KMS-11 (cell line): ENCODE data around the gene CAPN9.

Experiments used
- H2AFZ ChIP-seq: fragments of 200-600 bp; sonication (generic); 2 replicates; pipeline ENCODE4 v1.6.1; 2016; ENCODE audit warnings: antibody characterized with exemption, mixed run types, low read depth
- H3K27ac ChIP-seq: fragments of 200-600 bp; sonication (generic); 2 replicates; pipeline ENCODE4 v1.6.1; 2016; ENCODE audit warnings: mild to moderate bottlenecking, mixed run types
- H3K27me3 ChIP-seq: fragments of 200-600 bp; sonication (generic); 2 replicates; pipeline ENCODE4 v1.6.1; 2017; ENCODE audit warnings: mild to moderate bottlenecking, low read depth, mixed run types, moderate library complexity; ENCODE audit not compliant: insufficient read depth
- H3K36me3 ChIP-seq: fragments of 200-600 bp; sonication (generic); 2 replicates; pipeline ENCODE4 v1.6.1; 2017; ENCODE audit warnings: mild to moderate bottlenecking, mixed run types; ENCODE audit not compliant: insufficient read depth
- H3K4me1 ChIP-seq: fragments of 200-600 bp; sonication (generic); 2 replicates; pipeline ENCODE4 v1.6.1; 2016; ENCODE audit warnings: mild to moderate bottlenecking, low read depth, mixed run types; ENCODE audit not compliant: poor library complexity, severe bottlenecking
- H3K4me2 ChIP-seq: fragments of 200-600 bp; sonication (generic); 2 replicates; pipeline ENCODE4 v1.7.0; 2016; ENCODE audit warnings: mild to moderate bottlenecking, mixed run types
- H3K4me3 ChIP-seq: fragments of 200-600 bp; sonication (generic); IDR thresholded peaks from 2 replicates; pipeline ENCODE4 v1.6.1; 2017; ENCODE audit warnings: low read depth, low read length, mixed read lengths; ENCODE audit not compliant: insufficient read depth
- H3K79me2 ChIP-seq: fragments of 200-600 bp; sonication (generic); 2 replicates; pipeline ENCODE4 v1.6.1; 2016; ENCODE audit warnings: low read depth, mixed run types; ENCODE audit not compliant: insufficient read depth
- H3K9ac ChIP-seq: fragments of 200-600 bp; sonication (generic); 2 replicates; pipeline ENCODE4 v1.6.1; 2016; ENCODE audit warnings: mild to moderate bottlenecking, mixed run types
- H4K20me1 ChIP-seq: fragments of 200-600 bp; sonication (generic); 2 replicates; pipeline ENCODE4 v1.6.1; 2016; ENCODE audit warnings: mild to moderate bottlenecking, mixed run types; ENCODE audit not compliant: insufficient read depth
- TF ChIP-seq, protein P1 (sequence below): fragments of 200-600 bp; sonication (generic); conservative IDR thresholded peaks from 2 replicates; pipeline ENCODE4 v1.6.1; 2017; ENCODE audit warnings: low read depth, mild to moderate bottlenecking, antibody characterized with exemption, low read length, moderate library complexity, mixed read lengths

CAPN9 gene

DNA sequence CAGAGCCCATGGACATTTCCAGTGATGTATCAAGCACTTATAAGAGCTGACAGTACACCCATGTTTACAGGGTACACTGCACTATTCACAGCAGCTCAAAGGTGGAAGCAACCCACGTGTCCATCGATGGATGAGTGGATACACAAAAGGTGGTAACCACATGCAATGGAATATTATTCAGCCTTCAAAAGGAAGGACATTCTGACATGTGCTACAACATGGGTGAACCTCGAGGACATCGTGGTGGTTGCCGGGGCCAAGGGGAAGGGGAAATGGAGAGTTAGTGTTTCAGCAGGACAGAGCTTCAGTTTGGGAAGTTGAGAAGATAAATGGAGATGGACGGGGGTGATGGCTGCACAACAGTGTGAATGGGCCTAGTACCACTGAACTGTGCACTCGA, 42.4 kb upstream of the CAPN9 start:
- Histone ChIP-seq H4K20me1 (no peaks in the 10 kb centered on the region), H3K27me3 (no peaks in the 10 kb centered on the region), H3K4me3 (no peak overlapping the region), H2AFZ (no peak overlapping the region), H3K27ac (no peak overlapping the region), H3K79me2 (no peaks in the 10 kb centered on the region), H3K36me3 (no peaks in the 10 kb centered on the region), H3K9ac (no peak overlapping the region), H3K4me1 (no peaks in the 10 kb centered on the region), H3K4me2 (no peak overlapping the region)
- TF ChIP-seq, protein P1, sequence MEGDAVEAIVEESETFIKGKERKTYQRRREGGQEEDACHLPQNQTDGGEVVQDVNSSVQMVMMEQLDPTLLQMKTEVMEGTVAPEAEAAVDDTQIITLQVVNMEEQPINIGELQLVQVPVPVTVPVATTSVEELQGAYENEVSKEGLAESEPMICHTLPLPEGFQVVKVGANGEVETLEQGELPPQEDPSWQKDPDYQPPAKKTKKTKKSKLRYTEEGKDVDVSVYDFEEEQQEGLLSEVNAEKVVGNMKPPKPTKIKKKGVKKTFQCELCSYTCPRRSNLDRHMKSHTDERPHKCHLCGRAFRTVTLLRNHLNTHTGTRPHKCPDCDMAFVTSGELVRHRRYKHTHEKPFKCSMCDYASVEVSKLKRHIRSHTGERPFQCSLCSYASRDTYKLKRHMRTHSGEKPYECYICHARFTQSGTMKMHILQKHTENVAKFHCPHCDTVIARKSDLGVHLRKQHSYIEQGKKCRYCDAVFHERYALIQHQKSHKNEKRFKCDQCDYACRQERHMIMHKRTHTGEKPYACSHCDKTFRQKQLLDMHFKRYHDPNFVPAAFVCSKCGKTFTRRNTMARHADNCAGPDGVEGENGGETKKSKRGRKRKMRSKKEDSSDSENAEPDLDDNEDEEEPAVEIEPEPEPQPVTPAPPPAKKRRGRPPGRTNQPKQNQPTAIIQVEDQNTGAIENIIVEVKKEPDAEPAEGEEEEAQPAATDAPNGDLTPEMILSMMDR = no peak

GRCh38 chr1:230705289-230706019, 41.7 kb upstream of the CAPN9 start:
- H3K4me2 ChIP-seq = no peak overlapping the region
- no peak overlapping the region for H3K9ac ChIP-seq
- no peak overlapping the region for H3K27ac ChIP-seq
- no peak overlapping the region for H2AFZ ChIP-seq
- H3K27me3 ChIP-seq = no peaks in the 10 kb centered on the region
- H4K20me1 ChIP-seq = no peaks in the 10 kb centered on the region
- H3K4me1 ChIP-seq = no peaks in the 10 kb centered on the region
- TF ChIP-seq, protein P1 = no peak
- no peaks in the 10 kb centered on the region for H3K79me2 ChIP-seq
- no peak overlapping the region for H3K4me3 ChIP-seq
- no peaks in the 10 kb centered on the region for H3K36me3 ChIP-seq

- TF ChIP-seq, protein P1 = no peak
- Histone ChIP-seq H3K4me3 (no peak overlapping the region), H3K9ac (no peak overlapping the region), H3K27me3 (no peaks in the 10 kb centered on the region), H3K4me2 (no peak overlapping the region), H3K36me3 (no peaks in the 10 kb centered on the region), H2AFZ (no peak overlapping the region), H3K27ac (no peak overlapping the region), H3K4me1 (no peaks in the 10 kb centered on the region), H4K20me1 (no peaks in the 10 kb centered on the region), H3K79me2 (no peaks in the 10 kb centered on the region)
Observed at GRCh38 chr1:230706020-230706699, 41.0 kb upstream of the CAPN9 start.

- H2AFZ ChIP-seq = no peak overlapping the region
- TF ChIP-seq, protein P1 = no peak
- no peaks in the 10 kb centered on the region for H3K36me3 ChIP-seq
- no peaks in the 10 kb centered on the region for H3K79me2 ChIP-seq
- no peaks in the 10 kb centered on the region for H4K20me1 ChIP-seq
- no peak overlapping the region for H3K27ac ChIP-seq
- H3K9ac ChIP-seq = no peak overlapping the region
- H3K27me3 ChIP-seq = no peaks in the 10 kb centered on the region
- no peaks in the 10 kb centered on the region for H3K4me1 ChIP-seq
- H3K4me2 ChIP-seq = no peak overlapping the region
- H3K4me3 ChIP-seq = no peak overlapping the region
Observed at GRCh38 chr1:230706887-230707731, 40.1 kb upstream of the CAPN9 start.
